Rectal smooth muscle tissue (tissue), 1 donor: ENCODE results near the gene BTBD10.
A peak's percentile ranks its signal among the peaks of the same experiment; 100 is the strongest.

Experiments used
- H3K27ac ChIP-seq: one replicate; pipeline ENCODE4 v1.7.0; 2013; ENCODE audit warnings: low read depth, low read length, inconsistent platforms
- H3K27me3 ChIP-seq: one replicate; pipeline ENCODE4 v1.7.0; 2013; ENCODE audit warnings: low read length; ENCODE audit not compliant: control insufficient read depth, insufficient read depth
- H3K36me3 ChIP-seq: one replicate; pipeline ENCODE4 v1.7.0; 2013; ENCODE audit warnings: low read length; ENCODE audit not compliant: control insufficient read depth, insufficient read depth
- H3K4me1 ChIP-seq: one replicate; pipeline ENCODE4 v1.7.0; 2013; ENCODE audit warnings: low read length; ENCODE audit not compliant: control insufficient read depth, insufficient read depth
- H3K4me3 ChIP-seq: one replicate; pipeline ENCODE4 v1.7.0; 2013; ENCODE audit warnings: low read length
- H3K9ac ChIP-seq: one replicate; pipeline ENCODE4 v1.7.0; 2013; ENCODE audit warnings: low read length

Gene BTBD10

GRCh38 chr11:13462901-13463778 is at the start of gene BTBD10:
TSS of gene BTBD10 (minus strand) at chr11:13463222. CDS start at chr11:13445124, 18,098 bp downstream.
- Histone ChIP-seq H3K27me3 (no peaks in the 10 kb centered on the region), H3K9ac (peak within 1 kb of the TSS; percentile 72), H3K36me3 (no peaks in the 10 kb centered on the region), H3K4me1 (peaks cover 6% of the 10 kb centered on the region), H3K27ac (peak within 1 kb of the TSS; percentile 83), H3K4me3 (peak within 1 kb of the TSS; percentile 82)

GRCh38 chr11:13503393-13503792 is 40.4 kb upstream of the BTBD10 start:
- no peaks in the 10 kb centered on the region for H3K36me3 ChIP-seq
- no peaks in the 10 kb centered on the region for H3K4me1 ChIP-seq
- no peak overlapping the region for H3K27ac ChIP-seq
- no peak overlapping the region for H3K4me3 ChIP-seq
- no peaks in the 10 kb centered on the region for H3K27me3 ChIP-seq
- H3K9ac ChIP-seq, result no peak overlapping the region

DNA sequence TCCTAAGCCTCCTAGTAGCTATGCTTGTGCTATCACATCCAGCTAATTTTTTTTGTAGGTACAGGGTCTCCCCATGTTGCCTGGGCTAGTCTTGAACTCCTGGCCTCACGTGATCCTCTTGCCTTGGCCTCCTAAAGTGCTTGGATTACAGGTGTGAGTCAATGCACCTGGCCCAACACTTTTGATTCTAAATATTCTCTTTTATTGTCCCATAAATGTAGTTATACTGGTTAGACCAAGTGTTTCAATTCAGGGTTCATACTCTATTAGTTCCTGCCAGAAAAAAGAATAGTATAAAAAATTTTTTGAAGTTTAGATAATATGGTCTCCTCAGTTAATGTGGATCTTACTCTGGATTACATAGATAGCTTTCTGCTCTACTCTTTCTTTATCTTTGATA is 39.5 kb upstream of the BTBD10 start:
- H3K4me3 ChIP-seq, result no peak overlapping the region
- no peaks in the 10 kb centered on the region for H3K27me3 ChIP-seq
- no peaks in the 10 kb centered on the region for H3K36me3 ChIP-seq
- no peak overlapping the region for H3K9ac ChIP-seq
- H3K4me1 ChIP-seq, result no peaks in the 10 kb centered on the region
- no peak overlapping the region for H3K27ac ChIP-seq

- Histone ChIP-seq H3K4me3 (no peak within 1 kb of the TSS), H3K4me1 (no peaks in the 10 kb centered on the region), H3K9ac (no peak within 1 kb of the TSS), H3K27ac (no peak within 1 kb of the TSS), H3K27me3 (no peaks in the 10 kb centered on the region), H3K36me3 (no peaks in the 10 kb centered on the region)
Observed at GRCh38 chr11:13495929-13496328, 32.9 kb upstream of the BTBD10 start, which contains the start of gene PTH. TSS of gene PTH (minus strand) at chr11:13495997. CDS start at chr11:13492855, 3,142 bp downstream.

DNA sequence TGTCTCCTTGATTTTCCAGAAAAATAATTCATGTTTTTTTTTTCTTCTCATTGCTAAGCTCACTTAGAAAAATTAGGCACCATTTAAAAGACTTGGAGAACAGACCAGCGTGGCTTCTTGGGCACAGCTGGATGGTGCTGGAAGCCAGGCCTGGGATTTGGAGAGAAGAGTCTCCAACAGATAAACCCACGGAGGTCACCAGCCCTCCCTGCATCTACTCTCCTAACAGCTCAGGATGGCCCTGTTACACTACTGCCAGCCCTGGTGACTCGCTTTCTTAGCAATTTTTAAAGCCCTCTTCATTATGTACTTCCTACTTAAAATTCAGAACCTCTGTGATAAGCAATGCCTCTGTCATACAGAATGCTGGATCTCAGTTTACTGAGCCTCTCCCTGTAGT is 31.0 kb upstream of the BTBD10 start:
- Histone ChIP-seq H3K27me3 (no peaks in the 10 kb centered on the region), H3K27ac (no peak overlapping the region), H3K36me3 (no peaks in the 10 kb centered on the region), H3K4me1 (no peaks in the 10 kb centered on the region), H3K9ac (no peak overlapping the region), H3K4me3 (no peak overlapping the region)

DNA sequence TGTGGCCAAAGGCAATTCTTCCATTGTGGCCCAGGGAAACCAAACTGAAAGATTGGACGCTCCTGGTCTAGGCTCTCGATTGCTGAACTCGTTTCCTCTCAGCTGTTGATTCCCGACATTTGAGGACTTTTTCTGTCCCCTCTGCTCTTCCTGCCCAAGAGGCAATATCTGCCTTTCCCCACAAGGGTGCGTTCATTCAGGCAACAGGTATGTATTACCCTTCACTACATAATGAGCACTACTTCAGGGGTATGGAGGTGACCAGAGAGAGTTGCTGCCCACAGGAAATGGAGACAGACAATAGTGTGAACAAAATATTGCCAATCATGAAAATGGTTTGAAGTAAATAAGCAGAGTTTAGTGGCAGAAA is 24.6 kb upstream of the BTBD10 start:
- Histone ChIP-seq H3K27ac (no peak overlapping the region), H3K9ac (no peak overlapping the region), H3K4me1 (no peaks in the 10 kb centered on the region), H3K27me3 (no peaks in the 10 kb centered on the region), H3K36me3 (no peaks in the 10 kb centered on the region), H3K4me3 (no peak overlapping the region)

GRCh38 chr11:13486926-13487660 is 24.1 kb upstream of the BTBD10 start:
- Histone ChIP-seq H3K9ac (no peak overlapping the region), H3K27me3 (no peaks in the 10 kb centered on the region), H3K27ac (no peak overlapping the region), H3K36me3 (no peaks in the 10 kb centered on the region), H3K4me3 (peak overlapping the region; percentile 5), H3K4me1 (no peaks in the 10 kb centered on the region)

DNA sequence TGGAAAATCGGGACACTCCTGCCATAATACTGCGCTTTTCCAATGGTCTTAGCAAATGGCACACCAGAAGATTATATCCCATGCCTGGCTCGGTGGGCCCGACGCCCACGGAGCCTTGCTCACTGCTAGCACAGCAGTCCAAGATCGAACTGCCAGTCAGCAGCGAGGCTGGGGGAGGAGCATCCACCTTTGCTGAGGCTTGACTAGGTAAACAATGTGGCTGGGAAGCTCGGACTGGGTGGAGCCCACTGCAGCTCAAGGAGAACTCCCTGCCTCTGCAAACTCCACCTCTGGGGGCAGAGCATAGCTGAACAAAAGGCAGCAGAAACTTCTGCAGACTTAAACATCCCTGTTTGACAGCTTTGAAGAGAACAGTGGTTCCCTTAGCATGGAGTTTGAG is 17.2 kb upstream of the BTBD10 start:
- H3K4me1 ChIP-seq, result no peaks in the 10 kb centered on the region
- H3K9ac ChIP-seq, result no peak overlapping the region
- H3K27me3 ChIP-seq, result no peaks in the 10 kb centered on the region
- H3K4me3 ChIP-seq, result no peak overlapping the region
- H3K27ac ChIP-seq, result no peak overlapping the region
- H3K36me3 ChIP-seq, result no peaks in the 10 kb centered on the region

DNA sequence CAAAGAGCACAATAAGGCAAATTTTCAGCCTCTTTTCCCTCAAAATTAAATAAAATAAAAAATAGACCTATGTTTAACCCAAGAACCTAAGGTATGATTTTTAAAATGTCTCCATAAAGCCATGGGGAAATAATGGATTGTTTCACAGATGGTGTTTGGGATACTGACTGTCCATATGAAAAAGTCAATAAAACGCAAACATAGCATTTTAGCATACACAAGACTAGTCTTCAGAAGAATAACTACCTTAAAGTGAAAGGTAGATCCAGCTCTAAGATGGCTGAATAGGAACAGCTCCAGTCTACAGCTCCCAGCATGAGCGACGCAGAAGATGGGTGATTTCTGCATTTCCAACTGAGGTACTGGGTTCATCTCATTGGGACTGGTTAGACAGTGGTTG is 16.7 kb upstream of the BTBD10 start:
- Histone ChIP-seq H3K4me3 (no peak overlapping the region), H3K4me1 (no peaks in the 10 kb centered on the region), H3K36me3 (no peaks in the 10 kb centered on the region), H3K27me3 (no peaks in the 10 kb centered on the region), H3K27ac (no peak overlapping the region), H3K9ac (no peak overlapping the region)

GRCh38 chr11:13475091-13475490 is 12.1 kb upstream of the BTBD10 start:
- no peaks in the 10 kb centered on the region for H3K4me1 ChIP-seq
- no peaks in the 10 kb centered on the region for H3K27me3 ChIP-seq
- H3K36me3 ChIP-seq, result no peaks in the 10 kb centered on the region
- no peak overlapping the region for H3K9ac ChIP-seq
- no peak overlapping the region for H3K27ac ChIP-seq
- no peak overlapping the region for H3K4me3 ChIP-seq

- Histone ChIP-seq H3K27ac (no peak overlapping the region), H3K27me3 (no peaks in the 10 kb centered on the region), H3K36me3 (no peaks in the 10 kb centered on the region), H3K4me1 (no peaks in the 10 kb centered on the region), H3K9ac (no peak overlapping the region), H3K4me3 (no peak overlapping the region)
Observed at GRCh38 chr11:13473013-13473722, 10.1 kb upstream of the BTBD10 start.

- H3K4me3 ChIP-seq, result no peak overlapping the region
- peaks cover 3% of the 10 kb centered on the region for H3K4me1 ChIP-seq
- H3K27ac ChIP-seq, result no peak overlapping the region
- H3K36me3 ChIP-seq, result no peaks in the 10 kb centered on the region
- H3K9ac ChIP-seq, result no peak overlapping the region
- no peaks in the 10 kb centered on the region for H3K27me3 ChIP-seq
Observed at GRCh38 chr11:13468750-13469149, 5.7 kb upstream of the BTBD10 start.
